Fibroblast of lung (primary cell): Measurements from ENCODE around the gene SPDYE16. TPM values are rescaled to one million over a fixed set of nuclear protein-coding genes. Genes with fewer than 3 reads are reported as not detected.
"Not testable (repeated sequence)": the region's sequence is repeated elsewhere in the genome, so short reads cannot be mapped to it uniquely, and the experiment has no call there.

Experiments
- DNase-seq, 2 donors: peaks; one replicate each; pipeline versions ENCODE4 v3.0.0 to v3.0.0-alpha.2; 2010; ENCODE audit warnings: low read depth in 2 of 2
- H2AFZ ChIP-seq: 2 replicates; pipeline ENCODE4 v1.5.1; 2012; ENCODE audit warnings: low read length, control low read depth, inconsistent platforms
- H3K27ac ChIP-seq: 2 replicates; pipeline ENCODE4 v1.5.1; 2011; ENCODE audit warnings: low read length, control low read depth; ENCODE audit not compliant: insufficient read depth
- H3K27me3 ChIP-seq: 2 replicates; pipeline ENCODE4 v1.5.1; 2011; ENCODE audit warnings: mild to moderate bottlenecking, low read length; ENCODE audit not compliant: control insufficient read depth, insufficient read depth
- H3K36me3 ChIP-seq: 2 replicates; pipeline ENCODE4 v1.5.1; 2011; ENCODE audit warnings: low read length; ENCODE audit not compliant: control insufficient read depth, insufficient read depth
- H3K4me1 ChIP-seq: 2 replicates; pipeline ENCODE4 v1.5.1; 2011; ENCODE audit warnings: low read length; ENCODE audit not compliant: control insufficient read depth, insufficient read depth; ENCODE audit errors: extremely low read depth
- H3K4me2 ChIP-seq: 2 replicates; pipeline ENCODE4 v1.5.1; 2011; ENCODE audit warnings: low read length, control low read depth; ENCODE audit not compliant: insufficient read depth; ENCODE audit errors: extremely low read depth
- H3K4me3 ChIP-seq, 4 experiments: fragments of 200-600 bp in 1 of 4; sonication (generic) in 1 of 4; replicated peaks in 1 of 4; 2 replicates each; pipeline ENCODE4 v1.5.1; 2011 to 2016; ENCODE audit warnings: low read length in 4 of 4, low read depth in 3 of 4, mild to moderate bottlenecking in 3 of 4, control low read depth in 2 of 4, inconsistent platforms in 1 of 4, mixed read lengths in 1 of 4; ENCODE audit not compliant: insufficient read depth in 1 of 4; ENCODE audit errors: control extremely low read depth in 1 of 4
- H3K79me2 ChIP-seq: 2 replicates; pipeline ENCODE4 v1.5.1; 2012; ENCODE audit warnings: mild to moderate bottlenecking, low read length, inconsistent platforms; ENCODE audit not compliant: control insufficient read depth, insufficient read depth
- H3K9ac ChIP-seq: 2 replicates; pipeline ENCODE4 v1.5.1; 2011; ENCODE audit warnings: mild to moderate bottlenecking, low read length, control low read depth; ENCODE audit not compliant: insufficient read depth
- H3K9me3 ChIP-seq: 2 replicates; pipeline ENCODE4 v1.5.1; 2012; ENCODE audit warnings: low read depth, low read length; ENCODE audit not compliant: control insufficient read depth, insufficient read depth
- H4K20me1 ChIP-seq: 2 replicates; pipeline ENCODE4 v1.5.1; 2011; ENCODE audit warnings: low read length; ENCODE audit not compliant: control insufficient read depth, insufficient read depth; ENCODE audit errors: extremely low read depth
- polyA plus RNA-seq, 2 donors: library from polyadenylated mRNA; depleted of rRNA in 1 of 2; stranded (reverse) in 1 of 2; unstranded in 1 of 2; fragments of >200 nt; gene quantifications; 2 replicates each; pipeline ENCODE4 v1.2.1, GENCODE V29; 2011 to 2012; ENCODE audit warnings: missing spikeins in 1 of 2
- total RNA-seq: library from RNA; depleted of rRNA; stranded (reverse); fragments of >200 nt; gene quantifications from 2 replicates; pipeline ENCODE4 v1.2.1, GENCODE V29; 2014

Gene SPDYE16
- total and polyA plus RNA-seq, 2 donors (not counting 1 experiment from before 2014, with no cell fraction given) = 0.17 TPM; not detected in 1

GRCh38 chr7:76583636-76584281 lies 40.7 kb upstream of the SPDYE16 start:
- not testable (repeated sequence) for H3K36me3 ChIP-seq, H3K9ac ChIP-seq, H3K9me3 ChIP-seq, H3K4me3 ChIP-seq, H2AFZ ChIP-seq, H4K20me1 ChIP-seq, H3K4me1 ChIP-seq, H3K27me3 ChIP-seq
- Histone ChIP-seq H3K79me2 (peaks cover 13% of the 10 kb centered on the region), H3K4me2 (peak overlapping the region; percentile 39), H3K27ac (peak overlapping the region; percentile 57)
- peak; percentile 74 to 88 for DNase-seq

DNA sequence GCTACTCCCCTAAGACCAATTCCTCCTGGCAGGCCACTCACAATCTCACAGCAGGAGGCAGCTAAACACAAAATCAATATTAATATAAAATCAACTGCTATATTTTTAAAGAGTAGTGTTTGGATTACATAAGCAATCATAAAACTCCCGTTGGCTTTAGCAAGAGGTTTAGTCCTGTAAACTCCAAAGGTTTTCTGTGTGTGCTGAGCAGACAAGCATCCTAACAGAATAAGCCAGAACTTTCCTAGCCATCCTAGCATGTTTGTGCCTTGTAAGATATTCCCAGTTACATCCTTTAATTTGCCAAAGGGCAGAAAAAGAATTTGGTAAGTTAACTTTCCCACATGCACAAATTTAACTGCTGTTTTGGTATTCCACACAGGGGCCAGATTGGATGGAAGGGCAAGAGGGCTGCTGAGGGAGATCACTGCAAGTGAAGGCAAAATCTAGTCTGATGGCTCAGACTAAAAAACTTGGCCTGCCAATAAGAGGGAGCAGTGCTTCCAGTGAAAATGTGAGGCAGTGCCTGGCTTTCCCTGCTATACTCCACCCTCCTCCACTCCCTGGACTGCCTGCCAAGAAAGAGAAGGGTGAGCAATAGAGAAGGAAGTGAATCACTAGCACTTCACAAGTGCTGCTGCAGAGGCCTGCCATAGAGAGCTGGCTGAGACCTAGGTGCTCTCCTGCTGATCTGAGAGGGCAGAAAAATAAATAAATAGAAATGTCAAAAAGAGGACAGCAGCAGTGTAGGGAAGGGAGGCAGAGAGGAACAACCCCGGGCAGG lies 39.9 kb upstream of the SPDYE16 start:
- H3K27me3 ChIP-seq, H3K36me3 ChIP-seq, H3K9ac ChIP-seq, H2AFZ ChIP-seq, H4K20me1 ChIP-seq, H3K4me1 ChIP-seq, H3K9me3 ChIP-seq, H3K4me3 ChIP-seq, H3K4me2 ChIP-seq: not testable (repeated sequence)
- Histone ChIP-seq H3K79me2 (peaks cover 13% of the 10 kb centered on the region), H3K27ac (peak overlapping the region; percentile 57)
- peak; percentile 87 to 91 for DNase-seq

- not testable (repeated sequence) for H3K9me3 ChIP-seq, H3K36me3 ChIP-seq, H3K79me2 ChIP-seq, H4K20me1 ChIP-seq, H3K4me2 ChIP-seq, H3K4me3 ChIP-seq, H3K27me3 ChIP-seq, H3K9ac ChIP-seq, H3K4me1 ChIP-seq, H3K27ac ChIP-seq, H2AFZ ChIP-seq
- DNase-seq = peak; percentile 23 to 38
Observed at GRCh38 chr7:76575919-76576655, 33.0 kb upstream of the SPDYE16 start.

DNA sequence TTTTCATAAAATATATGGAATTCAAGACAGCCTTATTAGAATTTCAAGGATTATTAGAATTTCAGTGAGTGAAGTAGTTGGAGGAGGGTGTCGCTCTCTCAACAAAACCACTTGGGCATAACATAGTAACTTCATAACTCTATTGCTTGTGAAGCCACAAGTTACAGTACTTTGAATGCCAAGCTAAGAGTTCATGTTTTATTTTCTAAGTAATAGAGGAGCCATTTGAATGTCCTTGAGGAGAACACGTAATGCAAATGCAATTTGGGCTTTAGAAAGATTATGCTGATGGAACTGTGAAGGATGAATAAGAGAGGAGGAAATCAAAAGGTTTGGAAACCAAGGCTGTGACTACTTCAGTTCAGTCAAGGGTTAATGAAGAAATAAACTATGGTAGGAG lies 32.3 kb upstream of the SPDYE16 start:
- H3K4me3 ChIP-seq, H3K36me3 ChIP-seq, H3K27me3 ChIP-seq, H3K9ac ChIP-seq, H2AFZ ChIP-seq, H3K4me1 ChIP-seq, H3K4me2 ChIP-seq, H3K79me2 ChIP-seq, H3K9me3 ChIP-seq, H3K27ac ChIP-seq, H4K20me1 ChIP-seq: not testable (repeated sequence)
- DNase-seq = peak in 1 of 2 donors; percentile 8

- H3K36me3 ChIP-seq, H3K4me1 ChIP-seq, H3K9ac ChIP-seq, DNase-seq, H3K27me3 ChIP-seq, H3K9me3 ChIP-seq, H3K4me3 ChIP-seq, H3K27ac ChIP-seq, H4K20me1 ChIP-seq, H2AFZ ChIP-seq, H3K4me2 ChIP-seq, H3K79me2 ChIP-seq: not testable (repeated sequence)
Observed at GRCh38 chr7:76572296-76572695, 29.2 kb upstream of the SPDYE16 start.

DNA sequence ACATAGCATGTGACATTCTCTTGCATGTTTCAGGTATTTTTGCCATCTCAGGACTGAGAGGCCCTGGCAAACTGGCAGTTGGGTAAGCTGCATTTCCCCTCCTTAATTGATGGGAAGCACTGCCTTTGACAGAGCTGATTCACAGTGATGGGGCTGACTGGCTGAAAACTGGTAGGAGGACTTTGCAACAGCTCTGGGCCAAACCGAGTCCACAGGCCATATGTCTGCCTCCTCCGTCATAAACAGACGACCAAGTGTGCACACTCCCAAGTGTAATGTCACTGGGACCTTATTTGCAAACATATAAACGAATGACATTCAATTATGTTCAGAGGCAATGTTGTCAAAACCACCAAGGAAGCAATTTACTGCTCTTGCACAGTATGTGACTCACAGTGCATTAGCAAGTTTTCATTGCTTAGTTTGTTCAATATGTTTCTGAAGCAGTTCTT lies 27.3 kb upstream of the SPDYE16 start:
- H3K36me3 ChIP-seq, H3K4me3 ChIP-seq, H2AFZ ChIP-seq, H4K20me1 ChIP-seq, H3K4me1 ChIP-seq, H3K9ac ChIP-seq, H3K27ac ChIP-seq, H3K27me3 ChIP-seq, H3K4me2 ChIP-seq, H3K79me2 ChIP-seq, H3K9me3 ChIP-seq: not testable (repeated sequence)
- DNase-seq = peak; percentile 38 to 43
